ENCODE data around the gene BRF1. TPM values are rescaled to one million over a fixed set of nuclear protein-coding genes. Genes with fewer than 3 reads are reported as not detected.
"Not testable (repeated sequence)": the region's sequence is repeated elsewhere in the genome, so short reads cannot be mapped to it uniquely, and the experiment has no call there.

BRF1 gene
- polyA plus RNA-seq, 4 donors, result 18.4 to 28.0 (median 20.2) TPM

DNA sequence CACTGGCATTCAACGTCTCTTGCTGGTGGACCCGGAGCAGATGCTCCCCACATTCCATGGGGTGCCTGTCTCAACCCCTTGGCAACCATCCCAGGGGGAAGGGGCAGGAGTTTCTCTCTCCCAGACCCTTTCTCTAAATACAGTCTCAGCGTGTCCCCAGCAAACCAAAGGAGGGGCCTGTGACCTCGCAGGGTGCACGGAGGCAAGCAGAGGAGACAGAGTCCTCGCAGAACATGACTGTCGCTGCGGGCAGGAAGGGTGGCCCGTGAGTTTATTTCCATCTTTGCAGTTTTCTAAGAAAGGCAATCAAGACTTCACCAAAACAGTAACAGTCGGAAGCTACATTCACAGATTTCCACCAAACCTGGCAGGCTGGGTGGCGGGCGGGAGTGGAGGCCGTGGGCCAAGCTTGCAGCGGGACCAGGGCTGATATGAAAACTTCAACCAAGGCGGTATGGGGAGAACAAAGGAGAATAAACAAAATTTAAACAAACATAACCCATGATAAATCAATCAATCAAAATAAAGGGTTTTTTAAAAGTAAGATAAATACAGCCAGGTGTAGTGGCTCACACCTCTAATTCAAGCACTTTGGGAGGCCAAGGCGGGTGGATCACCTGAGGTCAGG is 18.6 kb downstream of the BRF1 start:
- no peak overlapping the region for H3K27ac ChIP-seq (ENCODE audit: low read depth in 1 of 3, low read length in 2 of 3)
- FAIRE-seq, result no peak
- 72 to 74% (median 72%) methylated on average over 16 of the region's 16 CpGs for WGBS, 3 donors
- no peaks in the 10 kb centered on the region for H3K4me1 ChIP-seq (ENCODE audit: control insufficient read depth in 3 of 3, insufficient read depth in 2 of 3, low read depth in 1 of 3, low read length in 2 of 3)
- peaks cover 0 to 44% (median 2%) of the 10 kb centered on the region in 3 donors for H3K36me3 ChIP-seq (ENCODE audit: control insufficient read depth in 3 of 3, insufficient read depth in 2 of 3, low read depth in 1 of 3, low read length in 3 of 3)
- DNase-seq, result no peak
- H3K4me3 ChIP-seq (ENCODE audit: low read depth in 1 of 3, low read length in 3 of 3), result no peak overlapping the region
- no peaks in the 10 kb centered on the region for H3K27me3 ChIP-seq (ENCODE audit: control insufficient read depth in 3 of 3, insufficient read depth in 3 of 3, low read length in 3 of 3)
- no peaks in the 10 kb centered on the region for H3K9me3 ChIP-seq (ENCODE audit: control insufficient read depth in 2 of 2, insufficient read depth in 1 of 2, low read depth in 1 of 2, low read length in 1 of 2)

DNA sequence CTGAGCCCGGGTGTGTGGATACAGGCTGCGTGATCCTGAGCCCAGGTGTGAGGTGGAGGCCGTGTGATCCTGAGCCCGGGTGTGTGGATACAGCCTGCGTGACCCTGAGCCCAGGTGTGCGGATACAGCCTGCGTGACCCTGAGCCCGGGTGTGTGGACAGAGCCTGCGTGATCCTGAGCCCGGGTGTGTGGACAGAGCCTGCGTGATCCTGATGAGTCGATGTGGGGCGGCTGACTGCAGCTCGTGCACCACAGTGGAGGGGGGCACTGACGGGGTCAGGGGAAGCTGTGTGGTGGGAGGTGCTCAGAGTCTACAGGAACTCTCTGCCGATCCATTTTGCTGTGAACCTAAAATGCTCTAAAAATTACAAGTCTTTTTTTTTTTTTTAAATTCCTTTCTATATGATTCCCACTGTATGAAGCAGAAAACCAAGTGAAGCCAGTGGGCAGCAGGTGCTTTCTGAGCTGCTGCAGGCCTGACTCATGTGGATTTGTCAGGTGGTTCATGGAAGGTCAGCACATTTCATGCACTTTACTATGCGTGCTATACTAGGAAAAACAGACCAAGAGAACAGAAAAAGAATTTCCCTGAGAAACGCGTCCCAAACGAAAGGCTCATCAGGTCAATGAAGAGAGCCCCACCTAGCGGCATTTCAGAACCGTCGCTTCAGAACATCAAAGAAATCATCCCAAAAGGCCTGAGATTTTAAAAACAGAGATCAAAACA is 19.3 kb downstream of the BRF1 start:
- H3K4me3 ChIP-seq (ENCODE audit: low read depth in 1 of 3, low read length in 3 of 3), result no peak overlapping the region
- FAIRE-seq, result no peak
- 59 to 71% (median 69%) methylated on average over 23 of the region's 23 CpGs for WGBS, 3 donors

DNA sequence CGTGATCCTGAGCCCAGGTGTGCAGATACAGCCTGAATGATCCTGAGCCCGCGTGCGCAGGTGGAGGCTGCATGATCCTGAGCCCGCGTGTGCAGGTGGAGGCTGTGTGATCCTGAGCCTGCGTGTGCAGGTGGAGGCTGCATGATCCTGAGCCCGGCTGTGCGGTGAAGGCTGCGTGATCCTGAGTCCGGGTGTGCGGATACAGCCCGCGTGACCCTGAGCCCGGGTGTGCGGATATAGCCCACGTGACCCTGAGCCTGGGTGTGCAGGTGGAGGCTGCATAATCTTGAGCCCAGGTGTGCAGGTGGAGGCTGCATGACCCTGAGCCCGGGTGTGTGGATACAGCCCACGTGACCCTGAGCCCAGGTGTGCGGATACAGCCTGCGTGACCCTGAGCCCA is 20.3 kb downstream of the BRF1 start:
- Histone ChIP-seq H3K27ac (ENCODE audit: low read depth in 1 of 3, low read length in 2 of 3) (no peak overlapping the region), H3K9me3 (ENCODE audit: control insufficient read depth in 2 of 2, insufficient read depth in 1 of 2, low read depth in 1 of 2, low read length in 1 of 2) (no peaks in the 10 kb centered on the region), H3K36me3 (ENCODE audit: control insufficient read depth in 3 of 3, insufficient read depth in 2 of 3, low read depth in 1 of 3, low read length in 3 of 3) (peaks cover 0 to 35% (median 2%) of the 10 kb centered on the region in 3 donors), H3K4me1 (ENCODE audit: control insufficient read depth in 3 of 3, insufficient read depth in 2 of 3, low read depth in 1 of 3, low read length in 2 of 3) (no peaks in the 10 kb centered on the region), H3K27me3 (ENCODE audit: control insufficient read depth in 3 of 3, insufficient read depth in 3 of 3, low read length in 3 of 3) (no peaks in the 10 kb centered on the region), H3K4me3 (ENCODE audit: low read depth in 1 of 3, low read length in 3 of 3) (no peak overlapping the region)
- 91 to 96% (median 93%) methylated on average over 21 of the region's 21 CpGs for WGBS, 3 donors
- no peak for FAIRE-seq
- no peak for DNase-seq

More for the DNA sequence above, 19.3 kb downstream of the BRF1 start:
- Histone ChIP-seq H3K36me3 (ENCODE audit: control insufficient read depth in 3 of 3, insufficient read depth in 2 of 3, low read depth in 1 of 3, low read length in 3 of 3) (peaks cover 0 to 40% (median 2%) of the 10 kb centered on the region in 3 donors), H3K27me3 (ENCODE audit: control insufficient read depth in 3 of 3, insufficient read depth in 3 of 3, low read length in 3 of 3) (no peaks in the 10 kb centered on the region), H3K4me1 (ENCODE audit: control insufficient read depth in 3 of 3, insufficient read depth in 2 of 3, low read depth in 1 of 3, low read length in 2 of 3) (no peaks in the 10 kb centered on the region), H3K27ac (ENCODE audit: low read depth in 1 of 3, low read length in 2 of 3) (no peak overlapping the region), H3K9me3 (ENCODE audit: control insufficient read depth in 2 of 2, insufficient read depth in 1 of 2, low read depth in 1 of 2, low read length in 1 of 2) (no peaks in the 10 kb centered on the region)
- DNase-seq, result peak; percentile 49 to 61

DNA sequence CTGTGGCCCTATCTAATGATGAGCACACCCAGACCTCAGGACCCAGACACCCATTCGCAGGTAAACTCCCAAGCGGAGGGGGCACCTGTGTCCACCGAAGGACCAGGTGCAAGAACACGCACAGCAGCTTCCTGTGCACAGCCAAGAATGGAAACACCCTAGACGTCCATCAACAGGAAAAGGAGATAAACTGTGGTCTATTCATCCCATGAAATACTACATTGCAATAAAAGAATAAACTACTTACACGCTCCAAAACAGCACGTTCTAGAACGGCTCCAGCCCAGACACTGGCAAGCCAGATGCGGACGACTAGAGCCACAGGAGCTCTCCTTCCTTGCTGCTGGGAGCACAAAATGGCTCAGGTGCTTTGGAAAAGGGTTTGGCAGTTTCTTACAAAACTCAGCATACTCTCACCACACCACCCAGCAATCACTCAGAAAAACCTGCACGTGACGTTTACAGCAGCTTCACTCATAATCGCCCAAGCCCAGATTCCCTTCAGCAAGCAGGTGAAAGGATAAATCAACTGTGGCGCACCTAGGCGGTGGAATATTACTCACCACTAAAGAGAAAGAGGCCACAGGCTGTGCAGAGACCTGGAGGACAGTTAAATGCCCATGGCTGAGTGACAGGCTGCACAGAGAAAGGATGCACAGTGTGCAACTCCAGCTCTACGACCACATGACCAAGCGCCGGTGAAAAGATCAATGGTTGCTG is 21.0 kb downstream of the BRF1 start:
- Histone ChIP-seq H3K27me3 (ENCODE audit: control insufficient read depth in 3 of 3, insufficient read depth in 3 of 3, low read length in 3 of 3) (no peaks in the 10 kb centered on the region), H3K9me3 (ENCODE audit: control insufficient read depth in 2 of 2, insufficient read depth in 1 of 2, low read depth in 1 of 2, low read length in 1 of 2) (no peaks in the 10 kb centered on the region), H3K4me1 (ENCODE audit: control insufficient read depth in 3 of 3, insufficient read depth in 2 of 3, low read depth in 1 of 3, low read length in 2 of 3) (peaks cover 0 to 3% (median 0%) of the 10 kb centered on the region in 3 donors), H3K4me3 (ENCODE audit: low read depth in 1 of 3, low read length in 3 of 3) (no peak overlapping the region), H3K36me3 (ENCODE audit: control insufficient read depth in 3 of 3, insufficient read depth in 2 of 3, low read depth in 1 of 3, low read length in 3 of 3) (peaks cover 0 to 31% (median 2%) of the 10 kb centered on the region in 3 donors), H3K27ac (ENCODE audit: low read depth in 1 of 3, low read length in 2 of 3) (no peak overlapping the region)
- FAIRE-seq (no peak), DNase-seq (no peak)
- 84 to 88% (median 88%) methylated on average over 18 of the region's 18 CpGs for WGBS, 3 donors

DNA sequence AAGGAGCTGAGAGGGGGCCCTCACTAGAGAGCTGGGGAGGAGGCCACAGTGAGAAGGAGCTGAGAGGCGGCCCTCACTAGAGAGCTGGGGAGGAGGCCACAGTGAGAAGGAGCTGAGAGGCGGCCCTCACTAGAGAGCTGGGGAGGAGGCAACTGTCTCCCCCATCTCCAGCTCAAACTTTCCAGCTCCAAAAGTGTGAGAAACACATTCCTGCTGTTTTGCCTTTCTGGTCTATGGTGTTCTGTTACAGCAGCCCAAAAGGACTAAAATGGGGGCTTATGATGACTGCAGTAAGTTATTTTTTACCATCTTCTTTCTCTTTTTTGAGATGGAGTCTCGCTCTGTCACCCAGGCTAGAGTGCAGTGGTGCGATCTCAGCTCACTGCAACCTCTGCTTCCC is 23.4 kb downstream of the BRF1 start:
- not testable (repeated sequence) for H3K4me3 ChIP-seq (ENCODE audit: low read depth in 1 of 3, low read length in 3 of 3); FAIRE-seq; DNase-seq; H3K4me1 ChIP-seq (ENCODE audit: control insufficient read depth in 3 of 3, insufficient read depth in 2 of 3, low read depth in 1 of 3, low read length in 2 of 3); H3K9me3 ChIP-seq (ENCODE audit: control insufficient read depth in 2 of 2, insufficient read depth in 1 of 2, low read depth in 1 of 2, low read length in 1 of 2); H3K27ac ChIP-seq (ENCODE audit: low read depth in 1 of 3, low read length in 2 of 3); H3K27me3 ChIP-seq (ENCODE audit: control insufficient read depth in 3 of 3, insufficient read depth in 3 of 3, low read length in 3 of 3)
- 61 to 97% (median 93%) methylated on average over 2 to 4 of the region's 4 CpGs for WGBS, 3 donors
- peaks cover 0 to 23% (median 0%) of the 10 kb centered on the region in 3 donors for H3K36me3 ChIP-seq (ENCODE audit: control insufficient read depth in 3 of 3, insufficient read depth in 2 of 3, low read depth in 1 of 3, low read length in 3 of 3)

DNA sequence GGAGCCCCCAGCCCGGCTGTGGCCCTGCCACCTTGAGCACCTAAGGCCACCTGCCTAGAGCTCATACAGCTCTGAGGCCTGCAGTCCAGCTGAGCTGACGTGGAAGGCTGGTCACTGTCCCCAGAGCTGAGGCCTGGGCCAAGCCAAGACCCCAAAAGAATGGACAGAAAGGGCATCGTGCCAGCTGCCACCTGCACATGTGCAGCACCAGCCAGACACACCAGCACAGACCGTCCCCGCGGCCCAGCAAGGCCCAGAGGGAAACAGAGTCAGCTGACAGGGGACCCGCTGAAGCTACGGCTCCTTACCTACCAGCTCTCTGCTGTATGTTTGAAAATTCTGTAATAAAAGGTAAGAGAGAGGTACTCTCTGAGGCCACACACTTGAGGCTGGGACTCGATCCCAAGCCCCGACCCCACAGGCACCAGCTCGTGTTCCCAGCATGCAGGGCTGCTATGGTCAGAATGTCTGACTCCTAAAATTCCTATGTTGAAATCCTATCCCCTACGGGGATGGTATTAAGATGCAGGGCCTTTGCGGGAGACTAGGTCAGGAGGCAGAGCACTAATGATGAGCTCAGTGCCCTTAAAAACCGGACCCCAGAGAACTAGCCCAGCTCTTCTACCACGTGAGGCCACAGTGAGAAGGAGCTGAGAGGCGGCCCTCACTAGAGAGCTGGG is 25.4 kb downstream of the BRF1 start:
- 86 to 92% (median 91%) methylated on average over 16 of the region's 16 CpGs for whole genome bisulfite sequencing, 3 donors
- Histone ChIP-seq H3K27ac (ENCODE audit: low read depth in 1 of 3, low read length in 2 of 3) (no peak overlapping the region), H3K4me3 (ENCODE audit: low read depth in 1 of 3, low read length in 3 of 3) (no peak overlapping the region), H3K4me1 (ENCODE audit: control insufficient read depth in 3 of 3, insufficient read depth in 2 of 3, low read depth in 1 of 3, low read length in 2 of 3) (peaks cover 0 to 3% (median 0%) of the 10 kb centered on the region in 3 donors), H3K36me3 (ENCODE audit: control insufficient read depth in 3 of 3, insufficient read depth in 2 of 3, low read depth in 1 of 3, low read length in 3 of 3) (peaks cover 0 to 24% (median 0%) of the 10 kb centered on the region in 3 donors), H3K27me3 (ENCODE audit: control insufficient read depth in 3 of 3, insufficient read depth in 3 of 3, low read length in 3 of 3) (no peaks in the 10 kb centered on the region), H3K9me3 (ENCODE audit: control insufficient read depth in 2 of 2, insufficient read depth in 1 of 2, low read depth in 1 of 2, low read length in 1 of 2) (no peaks in the 10 kb centered on the region)
- FAIRE-seq (no peak), DNase-seq (no peak)

DNA sequence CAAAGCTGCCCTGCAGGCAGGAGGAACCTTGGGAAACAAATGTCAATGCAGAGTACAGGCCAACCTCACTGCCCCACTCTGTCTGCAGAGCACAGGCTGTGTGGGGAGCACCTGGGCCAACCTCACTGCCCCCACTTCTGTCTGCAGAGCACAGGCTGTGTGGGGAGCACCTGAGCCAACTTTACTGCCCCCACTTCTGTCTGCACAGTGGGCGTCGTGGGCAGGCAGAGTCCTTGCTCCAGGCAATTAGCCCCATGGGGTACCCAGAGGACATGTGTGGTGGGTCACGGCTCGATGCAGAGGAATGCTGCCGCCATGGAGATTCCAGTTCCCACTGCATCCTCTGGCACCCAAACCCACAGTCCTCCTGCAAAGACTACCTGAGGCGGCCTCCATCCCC is 26.2 kb downstream of the BRF1 start:
- Histone ChIP-seq H3K4me1 (ENCODE audit: control insufficient read depth in 3 of 3, insufficient read depth in 2 of 3, low read depth in 1 of 3, low read length in 2 of 3) (peaks cover 0 to 3% (median 0%) of the 10 kb centered on the region in 3 donors), H3K27me3 (ENCODE audit: control insufficient read depth in 3 of 3, insufficient read depth in 3 of 3, low read length in 3 of 3) (no peaks in the 10 kb centered on the region), H3K9me3 (ENCODE audit: control insufficient read depth in 2 of 2, insufficient read depth in 1 of 2, low read depth in 1 of 2, low read length in 1 of 2) (no peaks in the 10 kb centered on the region), H3K36me3 (ENCODE audit: control insufficient read depth in 3 of 3, insufficient read depth in 2 of 3, low read depth in 1 of 3, low read length in 3 of 3) (peaks cover 0 to 20% (median under 1%) of the 10 kb centered on the region in 3 donors), H3K27ac (ENCODE audit: low read depth in 1 of 3, low read length in 2 of 3) (no peak overlapping the region), H3K4me3 (ENCODE audit: low read depth in 1 of 3, low read length in 3 of 3) (no peak overlapping the region)
- no peak for DNase-seq
- FAIRE-seq, result no peak
- 92 to 97% (median 93%) methylated on average over 6 of the region's 6 CpGs for whole genome bisulfite sequencing, 3 donors

DNA sequence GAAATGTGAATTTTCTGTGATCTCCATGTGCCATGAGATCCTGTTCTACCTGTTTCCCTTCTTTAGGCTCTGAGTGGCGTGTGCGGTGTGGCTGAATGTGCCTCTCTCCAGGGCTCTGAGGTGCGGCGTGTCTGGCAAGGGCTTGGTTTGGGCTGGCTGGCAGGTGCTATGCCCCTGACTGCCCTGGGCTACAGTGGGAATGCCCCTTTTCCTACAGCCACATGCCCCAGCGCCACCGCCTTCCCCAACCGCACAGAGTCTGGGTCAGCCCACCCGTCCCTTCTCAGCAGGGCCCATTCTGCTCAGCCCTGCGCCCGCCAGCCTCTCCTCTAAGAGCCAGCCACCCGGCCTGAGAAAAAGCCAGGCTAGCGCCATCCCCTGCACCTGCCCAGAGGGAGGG is 27.7 kb downstream of the BRF1 start:
- no peak for FAIRE-seq
- 78 to 90% (median 82%) methylated on average over 12 of the region's 12 CpGs for WGBS, 3 donors
- H3K27ac ChIP-seq (ENCODE audit: low read depth in 1 of 3, low read length in 2 of 3), result no peak overlapping the region

More for the DNA sequence above, 27.7 kb downstream of the BRF1 start:
- Histone ChIP-seq H3K9me3 (ENCODE audit: control insufficient read depth in 2 of 2, insufficient read depth in 1 of 2, low read depth in 1 of 2, low read length in 1 of 2) (no peaks in the 10 kb centered on the region), H3K4me1 (ENCODE audit: control insufficient read depth in 3 of 3, insufficient read depth in 2 of 3, low read depth in 1 of 3, low read length in 2 of 3) (peaks cover 0 to 3% (median 0%) of the 10 kb centered on the region in 3 donors), H3K36me3 (ENCODE audit: control insufficient read depth in 3 of 3, insufficient read depth in 2 of 3, low read depth in 1 of 3, low read length in 3 of 3) (peaks cover 0 to 32% (median 3%) of the 10 kb centered on the region in 3 donors), H3K27me3 (ENCODE audit: control insufficient read depth in 3 of 3, insufficient read depth in 3 of 3, low read length in 3 of 3) (no peaks in the 10 kb centered on the region), H3K4me3 (ENCODE audit: low read depth in 1 of 3, low read length in 3 of 3) (no peak overlapping the region)
- DNase-seq, result no peak

All from small intestine (tissue), 7 donors.